Measurements from ENCODE around the gene CRIP1.

CRIP1 gene

GRCh38 chr14:105458010-105458409 is 28.7 kb upstream of the CRIP1 start:
- H2BK15ac ChIP-seq (ENCODE audit: low read depth, poor library complexity, severe bottlenecking), result no peak overlapping the region
- H3K36me3 ChIP-seq (ENCODE audit: control insufficient read depth in 1 of 2, insufficient read depth in 2 of 2, low read depth in 1 of 2, low read length in 2 of 2), result peaks cover 51 to 87% of the 10 kb centered on the region in 2 experiments
- no peak overlapping the region for H3K14ac ChIP-seq (ENCODE audit: low read length in 2 of 2)
- H3K9me3 ChIP-seq (ENCODE audit: control insufficient read depth, low read length), result no peaks in the 10 kb centered on the region
- WGBS, result 90% methylated on average over 18 of the region's 18 CpGs
- H3K4me2 ChIP-seq (ENCODE audit: low read length, poor library complexity, severe bottlenecking), result no peak overlapping the region
- H2AK5ac ChIP-seq (ENCODE audit: low read length, severe bottlenecking), result no peak overlapping the region
- H3K18ac ChIP-seq (ENCODE audit: low read depth in 1 of 2, low read length in 2 of 2), result no peak overlapping the region
- no peak overlapping the region for H3K23ac ChIP-seq (ENCODE audit: low read length in 2 of 2)
- H2BK5ac ChIP-seq (ENCODE audit: low read depth, low read length, poor library complexity, severe bottlenecking), result no peak overlapping the region
- H3K9ac ChIP-seq (ENCODE audit: low read length), result no peak overlapping the region
- peaks cover 34% of the 10 kb centered on the region for H3K79me1 ChIP-seq (replicated peaks; ENCODE audit: low read length, poor library complexity, severe bottlenecking)
- H3K27me3 ChIP-seq (ENCODE audit: control insufficient read depth in 1 of 2, insufficient read depth in 1 of 2, low read length in 2 of 2), result no peaks in the 10 kb centered on the region
- no peak overlapping the region for H4K91ac ChIP-seq (ENCODE audit: low read length)
- H3K4ac ChIP-seq (ENCODE audit: low read depth in 1 of 2, low read length in 2 of 2), result no peak overlapping the region
- no peak overlapping the region for H4K8ac ChIP-seq (ENCODE audit: low read length)
- no peaks in the 10 kb centered on the region for H3K4me1 ChIP-seq (ENCODE audit: control insufficient read depth, insufficient read depth, low read depth, low read length)
- H3K27ac ChIP-seq (ENCODE audit: low read length, poor library complexity, severe bottlenecking), result no peak overlapping the region
- no peak overlapping the region for H2AFZ ChIP-seq (ENCODE audit: low read depth, low read length)
- no peak overlapping the region for H3K4me3 ChIP-seq (ENCODE audit: insufficient read depth in 1 of 2, low read depth in 1 of 2, low read length in 2 of 2)
- no peak overlapping the region for H2BK120ac ChIP-seq (ENCODE audit: low read depth, low read length)
- no peak for DNase-seq
- no peak overlapping the region for H2BK12ac ChIP-seq (ENCODE audit: low read length in 2 of 2)

GRCh38 chr14:105458571-105458970 is 28.1 kb upstream of the CRIP1 start:
- no peaks in the 10 kb centered on the region for H3K9me3 ChIP-seq (ENCODE audit: control insufficient read depth, low read length)
- H3K14ac ChIP-seq (ENCODE audit: low read length in 2 of 2), result no peak overlapping the region
- H3K4me3 ChIP-seq (ENCODE audit: insufficient read depth in 1 of 2, low read depth in 1 of 2, low read length in 2 of 2), result no peak overlapping the region
- no peak overlapping the region for H3K4me2 ChIP-seq (ENCODE audit: low read length, poor library complexity, severe bottlenecking)
- no peak overlapping the region for H2AK5ac ChIP-seq (ENCODE audit: low read length, severe bottlenecking)
- no peak for DNase-seq
- no peak overlapping the region for H3K18ac ChIP-seq (ENCODE audit: low read depth in 1 of 2, low read length in 2 of 2)
- no peaks in the 10 kb centered on the region for H3K27me3 ChIP-seq (ENCODE audit: control insufficient read depth in 1 of 2, insufficient read depth in 1 of 2, low read length in 2 of 2)
- no peak overlapping the region for H2BK15ac ChIP-seq (ENCODE audit: low read depth, poor library complexity, severe bottlenecking)
- no peak overlapping the region for H2BK5ac ChIP-seq (ENCODE audit: low read depth, low read length, poor library complexity, severe bottlenecking)
- H3K36me3 ChIP-seq (ENCODE audit: control insufficient read depth in 1 of 2, insufficient read depth in 2 of 2, low read depth in 1 of 2, low read length in 2 of 2), result peaks cover 52 to 87% of the 10 kb centered on the region in 2 experiments
- H2BK120ac ChIP-seq (ENCODE audit: low read depth, low read length), result no peak overlapping the region
- peaks cover 36% of the 10 kb centered on the region for H3K79me1 ChIP-seq (replicated peaks; ENCODE audit: low read length, poor library complexity, severe bottlenecking)
- no peak overlapping the region for H3K27ac ChIP-seq (ENCODE audit: low read length, poor library complexity, severe bottlenecking)
- H4K8ac ChIP-seq (ENCODE audit: low read length), result no peak overlapping the region
- H3K4me1 ChIP-seq (ENCODE audit: control insufficient read depth, insufficient read depth, low read depth, low read length), result no peaks in the 10 kb centered on the region
- 89% methylated on average over 14 of the region's 14 CpGs for WGBS
- H2BK12ac ChIP-seq (ENCODE audit: low read length in 2 of 2), result no peak overlapping the region
- no peak overlapping the region for H3K4ac ChIP-seq (ENCODE audit: low read depth in 1 of 2, low read length in 2 of 2)
- H4K91ac ChIP-seq (ENCODE audit: low read length), result no peak overlapping the region
- no peak overlapping the region for H3K9ac ChIP-seq (ENCODE audit: low read length)
- H2AFZ ChIP-seq (ENCODE audit: low read depth, low read length), result no peak overlapping the region
- H3K23ac ChIP-seq (ENCODE audit: low read length in 2 of 2), result no peak overlapping the region

GRCh38 chr14:105460116-105460515 is 26.6 kb upstream of the CRIP1 start:
- Histone ChIP-seq H3K4me1 (ENCODE audit: control insufficient read depth, insufficient read depth, low read depth, low read length) (peaks cover 7% of the 10 kb centered on the region), H3K23ac (ENCODE audit: low read length in 2 of 2) (no peak overlapping the region), H3K27ac (ENCODE audit: low read length, poor library complexity, severe bottlenecking) (no peak overlapping the region), H4K91ac (ENCODE audit: low read length) (no peak overlapping the region), H3K9ac (ENCODE audit: low read length) (no peak overlapping the region), H3K14ac (ENCODE audit: low read length in 2 of 2) (no peak overlapping the region), H2BK120ac (ENCODE audit: low read depth, low read length) (no peak overlapping the region), H3K18ac (ENCODE audit: low read depth in 1 of 2, low read length in 2 of 2) (no peak overlapping the region), H3K4ac (ENCODE audit: low read depth in 1 of 2, low read length in 2 of 2) (no peak overlapping the region), H3K79me1 (replicated peaks; ENCODE audit: low read length, poor library complexity, severe bottlenecking) (peaks cover 32% of the 10 kb centered on the region), H3K9me3 (ENCODE audit: control insufficient read depth, low read length) (no peaks in the 10 kb centered on the region), H2BK15ac (ENCODE audit: low read depth, poor library complexity, severe bottlenecking) (no peak overlapping the region), H3K36me3 (ENCODE audit: control insufficient read depth in 1 of 2, insufficient read depth in 2 of 2, low read depth in 1 of 2, low read length in 2 of 2) (peaks cover 55 to 87% of the 10 kb centered on the region in 2 experiments), H3K4me3 (ENCODE audit: insufficient read depth in 1 of 2, low read depth in 1 of 2, low read length in 2 of 2) (no peak overlapping the region), H2BK5ac (ENCODE audit: low read depth, low read length, poor library complexity, severe bottlenecking) (no peak overlapping the region), H2AK5ac (ENCODE audit: low read length, severe bottlenecking) (no peak overlapping the region), H2AFZ (ENCODE audit: low read depth, low read length) (no peak overlapping the region), H3K4me2 (ENCODE audit: low read length, poor library complexity, severe bottlenecking) (no peak overlapping the region), H4K8ac (ENCODE audit: low read length) (no peak overlapping the region), H3K27me3 (ENCODE audit: control insufficient read depth in 1 of 2, insufficient read depth in 1 of 2, low read length in 2 of 2) (no peaks in the 10 kb centered on the region), H2BK12ac (ENCODE audit: low read length in 2 of 2) (no peak overlapping the region)
- WGBS, result 98% methylated on average over 16 of the region's 17 CpGs
- no peak for DNase-seq

GRCh38 chr14:105460616-105461015 is 26.1 kb upstream of the CRIP1 start:
- Histone ChIP-seq H4K8ac (ENCODE audit: low read length) (no peak overlapping the region), H3K18ac (ENCODE audit: low read depth in 1 of 2, low read length in 2 of 2) (no peak overlapping the region), H3K27ac (ENCODE audit: low read length, poor library complexity, severe bottlenecking) (no peak overlapping the region), H2AK5ac (ENCODE audit: low read length, severe bottlenecking) (no peak overlapping the region), H3K79me1 (replicated peaks; ENCODE audit: low read length, poor library complexity, severe bottlenecking) (peaks cover 30% of the 10 kb centered on the region), H3K4me2 (ENCODE audit: low read length, poor library complexity, severe bottlenecking) (no peak overlapping the region), H3K23ac (ENCODE audit: low read length in 2 of 2) (no peak overlapping the region), H2BK120ac (ENCODE audit: low read depth, low read length) (no peak overlapping the region), H4K91ac (ENCODE audit: low read length) (no peak overlapping the region), H3K9ac (ENCODE audit: low read length) (no peak overlapping the region), H3K36me3 (ENCODE audit: control insufficient read depth in 1 of 2, insufficient read depth in 2 of 2, low read depth in 1 of 2, low read length in 2 of 2) (peaks cover 54 to 87% of the 10 kb centered on the region in 2 experiments), H2BK12ac (ENCODE audit: low read length in 2 of 2) (no peak overlapping the region), H3K14ac (ENCODE audit: low read length in 2 of 2) (no peak overlapping the region), H3K4me1 (ENCODE audit: control insufficient read depth, insufficient read depth, low read depth, low read length) (peaks cover 12% of the 10 kb centered on the region), H3K9me3 (ENCODE audit: control insufficient read depth, low read length) (no peaks in the 10 kb centered on the region), H2BK15ac (ENCODE audit: low read depth, poor library complexity, severe bottlenecking) (no peak overlapping the region), H3K27me3 (ENCODE audit: control insufficient read depth in 1 of 2, insufficient read depth in 1 of 2, low read length in 2 of 2) (no peaks in the 10 kb centered on the region), H3K4ac (ENCODE audit: low read depth in 1 of 2, low read length in 2 of 2) (no peak overlapping the region), H3K4me3 (ENCODE audit: insufficient read depth in 1 of 2, low read depth in 1 of 2, low read length in 2 of 2) (no peak overlapping the region), H2AFZ (ENCODE audit: low read depth, low read length) (no peak overlapping the region), H2BK5ac (ENCODE audit: low read depth, low read length, poor library complexity, severe bottlenecking) (no peak overlapping the region)
- DNase-seq, result no peak
- WGBS, result 95% methylated on average over 17 of the region's 17 CpGs

Data from mesenchymal stem cell (in vitro differentiated cells and primary cell).